Measurements from ENCODE around the gene OSBPL10. TPM values are rescaled to one million over a fixed set of nuclear protein-coding genes. Genes with fewer than 3 reads are reported as not detected.

The OSBPL10 gene
- total and polyA plus RNA-seq, 2 of the 8 experiments (the other 6 are each of a cell fraction or from before 2014, with no cell fraction given) = 26.2 to 86.7 TPM

GRCh38 chr3:31815631-31816440, 165.2 kb downstream of the OSBPL10 start:
- no peak overlapping the region for H3K18ac ChIP-seq (ENCODE audit: extremely low read depth, low read length)
- no peaks in the 10 kb centered on the region; a peak in 1 of 8 replicates for H3K36me3 ChIP-seq (ENCODE audit: control insufficient read depth in 2 of 4, insufficient read depth in 4 of 4, low read length in 3 of 4)
- H3K4me1 ChIP-seq (replicated peaks in 1 of 4; ENCODE audit: control insufficient read depth in 3 of 4, insufficient read depth in 4 of 4, low read length in 3 of 4) = peaks cover 0 to 10% (median 2%) of the 10 kb centered on the region in 4 experiments; a peak in 3 of 7 replicates
- H4K20me1 ChIP-seq (replicated peaks in 1 of 2; ENCODE audit: control insufficient read depth in 1 of 2, insufficient read depth in 2 of 2, low read length in 2 of 2) = peaks cover 2 to 4% of the 10 kb centered on the region in 2 experiments
- no peak overlapping the region for H2BK120ac ChIP-seq (replicated peaks; ENCODE audit: low read depth, low read length)
- no peak overlapping the region for H2BK20ac ChIP-seq (ENCODE audit: low read length)
- H3K56ac ChIP-seq (replicated peaks; ENCODE audit: insufficient read length, low read depth, low read length) = no peak overlapping the region
- no peak for DNase-seq (ENCODE audit: low read depth in 1 of 2, low spot score in 2 of 2)
- POLR2A ChIA-PET (ENCODE audit: partially characterized antibody) = no interaction called here
- no peak overlapping the region for H2AK5ac ChIP-seq (ENCODE audit: low read depth, low read length)
- no peak overlapping the region for H2BK12ac ChIP-seq (ENCODE audit: low read depth, low read length)
- no peak overlapping the region for H2BK15ac ChIP-seq (ENCODE audit: low read length)
- FAIRE-seq = no peak
- WGBS, 2 experiments (ENCODE audit: extremely low coverage in 1 of 2, insufficient coverage in 1 of 2, insufficient read length in 1 of 2, insufficient replicate concordance in 2 of 2, low coverage in 1 of 2, low lambda C conversion rate in 2 of 2, missing lambda C conversion rate in 1 of 2) = 68% methylated on average over 11 of the region's 11 CpGs; no CpG with 5 or more reads in 1 of the 2 experiments
- no peak overlapping the region for H3K14ac ChIP-seq (ENCODE audit: insufficient read length)
- no peak overlapping the region for H4K5ac ChIP-seq (ENCODE audit: insufficient read length, low read depth, low read length)
- no peak overlapping the region for H3K4me2 ChIP-seq (ENCODE audit: insufficient read depth in 1 of 2, low read depth in 2 of 2, low read length in 2 of 2)
- no peaks in the 10 kb centered on the region for H3K9me3 ChIP-seq (ENCODE audit: insufficient read depth in 2 of 2, low read depth in 1 of 2, low read length in 1 of 2)
- peaks cover 0 to 22% of the 10 kb centered on the region in 2 experiments; a peak in 1 of 4 replicates for H3K79me2 ChIP-seq (ENCODE audit: control insufficient read depth in 1 of 2, insufficient read depth in 2 of 2, low read length in 2 of 2)
- no peaks in the 10 kb centered on the region for H3K23me2 ChIP-seq (ENCODE audit: low read depth, low read length)
- no peak overlapping the region for H4K8ac ChIP-seq (ENCODE audit: extremely low read depth, insufficient read depth, low read length)
- H3K4ac ChIP-seq (replicated peaks; ENCODE audit: insufficient read length, low read depth, low read length) = no peak overlapping the region
- no peak overlapping the region for H2AFZ ChIP-seq (ENCODE audit: low read length)
- CTCF ChIA-PET (ENCODE audit: partially characterized antibody) = interaction anchor here (0.6 to 1.7 kb wide), 7 partner anchors 16 to 339 kb away, joined by 3 to 9 read pairs (median 3); no protein-coding TSS in a partner anchor
- no peak overlapping the region for H4K91ac ChIP-seq (replicated peaks; ENCODE audit: insufficient read length, low read length)
- no peak overlapping the region for H3K23ac ChIP-seq (ENCODE audit: insufficient read length)
- H3K79me1 ChIP-seq (ENCODE audit: low read depth, low read length) = peaks cover 4% of the 10 kb centered on the region; the same call in 1 of the 2 replicates
- no peak overlapping the region for H3K27ac ChIP-seq (ENCODE audit: low read depth, low read length)
- H3K9ac ChIP-seq (replicated peaks in 1 of 4; ENCODE audit: extremely low read depth in 1 of 4, low read depth in 3 of 4, low read length in 3 of 4) = no peak overlapping the region
- no peak overlapping the region; the same call in 1 of the 2 replicates for H2BK5ac ChIP-seq (ENCODE audit: low read depth, low read length)
- no peak overlapping the region for H3K4me3 ChIP-seq (ENCODE audit: extremely low read depth in 1 of 4, insufficient read depth in 2 of 4, low read depth in 3 of 4, low read length in 4 of 4)
- H3K27me3 ChIP-seq (replicated peaks in 1 of 4; ENCODE audit: control insufficient read depth in 3 of 4, extremely low read depth in 1 of 4, insufficient read depth in 3 of 4, low read length in 3 of 4) = no peaks in the 10 kb centered on the region
- no peak for TF ChIP-seq KDM4A (IDR thresholded peaks at IDR 0.05; ENCODE audit: low read depth, low read length, severe bottlenecking)
- no peak for TF ChIP-seq BRCA1 (IDR thresholded peaks at IDR 0.05; ENCODE audit: low read depth, low read length)
- no peak for TF ChIP-seq BACH1 (IDR thresholded peaks at IDR 0.05; ENCODE audit: low read length)
- no peak for TF ChIP-seq USF2 (IDR thresholded peaks at IDR 0.05; ENCODE audit: low read length)
- no peak for TF ChIP-seq TAF7 (optimal IDR thresholded peaks at IDR 0.05; ENCODE audit: borderline replicate concordance, low read depth, low read length)
- TF ChIP-seq HDAC2 (IDR thresholded peaks at IDR 0.05; ENCODE audit: borderline replicate concordance in 1 of 2, low read depth in 2 of 2, low read length in 2 of 2) = no peak
- no peak for TF ChIP-seq CBX5 (IDR thresholded peaks at IDR 0.05; ENCODE audit: low read depth, low read length)
- no peak for TF ChIP-seq NANOG (IDR thresholded peaks at IDR 0.05; ENCODE audit: insufficient read depth, low read depth, low read length, poor library complexity, severe bottlenecking)
